ENCODE results near the gene SMO.

The SMO gene

GRCh38 chr7:129205987-129206785 is 17.8 kb downstream of the SMO start:
- H3K36me3 ChIP-seq (ENCODE audit: control insufficient read depth, insufficient read depth, low read length), result no peaks in the 10 kb centered on the region
- no peak for DNase-seq (ENCODE audit: extremely low read depth, insufficient read length)
- H3K4me3 ChIP-seq (replicated peaks; ENCODE audit: low read depth, low read length), result no peak overlapping the region
- no peaks in the 10 kb centered on the region for H3K27me3 ChIP-seq (replicated peaks; ENCODE audit: control insufficient read depth, insufficient read depth, low read length)
- TF ChIP-seq, protein P1, sequence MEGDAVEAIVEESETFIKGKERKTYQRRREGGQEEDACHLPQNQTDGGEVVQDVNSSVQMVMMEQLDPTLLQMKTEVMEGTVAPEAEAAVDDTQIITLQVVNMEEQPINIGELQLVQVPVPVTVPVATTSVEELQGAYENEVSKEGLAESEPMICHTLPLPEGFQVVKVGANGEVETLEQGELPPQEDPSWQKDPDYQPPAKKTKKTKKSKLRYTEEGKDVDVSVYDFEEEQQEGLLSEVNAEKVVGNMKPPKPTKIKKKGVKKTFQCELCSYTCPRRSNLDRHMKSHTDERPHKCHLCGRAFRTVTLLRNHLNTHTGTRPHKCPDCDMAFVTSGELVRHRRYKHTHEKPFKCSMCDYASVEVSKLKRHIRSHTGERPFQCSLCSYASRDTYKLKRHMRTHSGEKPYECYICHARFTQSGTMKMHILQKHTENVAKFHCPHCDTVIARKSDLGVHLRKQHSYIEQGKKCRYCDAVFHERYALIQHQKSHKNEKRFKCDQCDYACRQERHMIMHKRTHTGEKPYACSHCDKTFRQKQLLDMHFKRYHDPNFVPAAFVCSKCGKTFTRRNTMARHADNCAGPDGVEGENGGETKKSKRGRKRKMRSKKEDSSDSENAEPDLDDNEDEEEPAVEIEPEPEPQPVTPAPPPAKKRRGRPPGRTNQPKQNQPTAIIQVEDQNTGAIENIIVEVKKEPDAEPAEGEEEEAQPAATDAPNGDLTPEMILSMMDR (IDR thresholded peaks at IDR 0.05; ENCODE audit: insufficient read depth, low read length, poor library complexity, severe bottlenecking), result no peak

GRCh38 chr7:129208667-129209066 is 20.2 kb downstream of the SMO start:
- TF ChIP-seq, protein P1 (IDR thresholded peaks at IDR 0.05; ENCODE audit: insufficient read depth, low read length, poor library complexity, severe bottlenecking), result no peak
- no peaks in the 10 kb centered on the region for H3K36me3 ChIP-seq (ENCODE audit: control insufficient read depth, insufficient read depth, low read length)
- no peaks in the 10 kb centered on the region for H3K27me3 ChIP-seq (replicated peaks; ENCODE audit: control insufficient read depth, insufficient read depth, low read length)
- H3K4me3 ChIP-seq (replicated peaks; ENCODE audit: low read depth, low read length), result no peak overlapping the region
- DNase-seq (ENCODE audit: extremely low read depth, insufficient read length), result no peak

- Histone ChIP-seq H3K4me3 (replicated peaks; ENCODE audit: low read depth, low read length) (no peak overlapping the region), H3K36me3 (ENCODE audit: control insufficient read depth, insufficient read depth, low read length) (no peaks in the 10 kb centered on the region), H3K27me3 (replicated peaks; ENCODE audit: control insufficient read depth, insufficient read depth, low read length) (no peaks in the 10 kb centered on the region)
- TF ChIP-seq, protein P1 (IDR thresholded peaks at IDR 0.05; ENCODE audit: insufficient read depth, low read length, poor library complexity, severe bottlenecking), result no peak
- DNase-seq (ENCODE audit: extremely low read depth, insufficient read length), result no peak
Measured at GRCh38 chr7:129209067-129209926, 20.9 kb downstream of the SMO start.

GRCh38 chr7:129210256-129210988 is 22.0 kb downstream of the SMO start:
- peak; percentile 64 for DNase-seq (ENCODE audit: extremely low read depth, insufficient read length)
- Histone ChIP-seq H3K36me3 (ENCODE audit: control insufficient read depth, insufficient read depth, low read length) (no peaks in the 10 kb centered on the region), H3K27me3 (replicated peaks; ENCODE audit: control insufficient read depth, insufficient read depth, low read length) (no peaks in the 10 kb centered on the region), H3K4me3 (replicated peaks; ENCODE audit: low read depth, low read length) (no peak overlapping the region)
- TF ChIP-seq, protein P1 (IDR thresholded peaks at IDR 0.05; ENCODE audit: insufficient read depth, low read length, poor library complexity, severe bottlenecking), result peak; percentile 93

DNA sequence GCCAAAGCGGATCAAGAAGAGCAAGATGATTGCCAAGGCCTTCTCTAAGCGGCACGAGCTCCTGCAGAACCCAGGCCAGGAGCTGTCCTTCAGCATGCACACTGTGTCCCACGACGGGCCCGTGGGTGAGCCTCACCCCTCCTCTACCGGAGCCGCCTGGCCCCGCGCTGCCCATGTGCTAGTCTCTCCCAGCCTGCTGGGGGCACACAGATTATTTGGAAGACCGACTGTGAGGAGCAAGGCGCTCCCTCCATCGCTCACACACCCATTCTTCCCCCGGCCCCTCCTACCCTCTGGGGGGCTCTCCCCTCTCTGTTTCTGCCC is 22.5 kb downstream of the SMO start:
- no peaks in the 10 kb centered on the region for H3K36me3 ChIP-seq (ENCODE audit: control insufficient read depth, insufficient read depth, low read length)
- no peak overlapping the region for H3K4me3 ChIP-seq (replicated peaks; ENCODE audit: low read depth, low read length)
- no peak for DNase-seq (ENCODE audit: extremely low read depth, insufficient read length)

More for the DNA sequence above, 22.5 kb downstream of the SMO start:
- TF ChIP-seq, protein P1 (IDR thresholded peaks at IDR 0.05; ENCODE audit: insufficient read depth, low read length, poor library complexity, severe bottlenecking), result no peak
- no peaks in the 10 kb centered on the region for H3K27me3 ChIP-seq (replicated peaks; ENCODE audit: control insufficient read depth, insufficient read depth, low read length)
